ENCODE results near the gene DGUOK.
"Not testable (repeated sequence)": the region's sequence is repeated elsewhere in the genome, so short reads cannot be mapped to it uniquely, and the experiment has no call there.

Gene DGUOK

DNA sequence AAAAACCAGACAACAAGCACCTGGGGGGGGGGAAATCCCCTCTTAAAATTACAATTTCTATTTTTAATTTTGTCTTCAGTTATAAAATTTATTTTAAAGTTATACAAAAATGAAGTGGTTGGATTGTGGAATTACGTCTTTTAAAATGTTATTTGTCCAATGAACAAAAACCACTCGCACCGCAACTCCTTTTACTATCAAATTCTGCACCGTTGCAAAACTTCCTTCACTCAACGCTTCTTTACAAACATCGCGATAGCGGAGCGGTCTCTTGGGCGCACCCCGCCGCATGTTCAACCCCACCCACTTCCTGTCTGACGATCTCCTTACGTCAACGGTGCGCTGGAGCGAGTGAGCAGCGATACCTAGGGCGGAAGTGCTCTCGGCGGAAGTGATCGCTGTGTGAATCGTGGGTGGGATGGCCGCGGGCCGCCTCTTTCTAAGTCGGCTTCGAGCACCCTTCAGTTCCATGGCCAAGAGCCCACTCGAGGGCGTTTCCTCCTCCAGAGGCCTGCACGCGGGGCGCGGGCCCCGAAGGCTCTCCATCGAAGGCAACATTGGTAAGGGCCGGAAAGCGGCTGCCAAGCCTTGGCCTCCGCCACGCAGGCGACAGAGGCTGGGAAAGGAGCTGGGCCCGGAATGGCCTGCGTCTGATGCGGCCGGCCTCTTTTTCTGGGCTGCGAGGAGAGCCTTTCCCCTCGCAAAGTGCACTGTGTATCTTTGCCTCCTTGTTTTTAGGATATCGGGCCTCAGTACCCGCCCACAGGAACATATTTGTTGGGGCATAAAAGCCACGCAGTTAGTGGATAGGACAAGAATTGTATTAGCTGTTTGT, at the start of gene DGUOK:
DGUOK (plus strand) TSS at position 388 of the 835 bp plus-strand sequence; CDS start at position 419, 31 bp downstream.
- DNase-seq (ENCODE audit: low spot score) = peak; percentile 97

- DNase-seq (ENCODE audit: low spot score) = no peak
Observed at GRCh38 chr2:73877071-73877802, 49.4 kb upstream of the DGUOK start.

- DNase-seq (ENCODE audit: low spot score) = not testable (repeated sequence)
Observed at GRCh38 chr2:73877984-73878383, 48.7 kb upstream of the DGUOK start.

GRCh38 chr2:73885406-73885805, 41.3 kb upstream of the DGUOK start:
- no peak for DNase-seq (ENCODE audit: low spot score)

- DNase-seq (ENCODE audit: low spot score) = no peak
Observed at GRCh38 chr2:73886357-73886756, 40.3 kb upstream of the DGUOK start.

GRCh38 chr2:73887596-73888353, 38.9 kb upstream of the DGUOK start:
- not testable (repeated sequence) for DNase-seq (ENCODE audit: low spot score)

GRCh38 chr2:73888388-73888787, 38.3 kb upstream of the DGUOK start:
- DNase-seq (ENCODE audit: low spot score) = no peak

GRCh38 chr2:73889206-73889605, 37.5 kb upstream of the DGUOK start:
- DNase-seq (ENCODE audit: low spot score) = no peak

DNA sequence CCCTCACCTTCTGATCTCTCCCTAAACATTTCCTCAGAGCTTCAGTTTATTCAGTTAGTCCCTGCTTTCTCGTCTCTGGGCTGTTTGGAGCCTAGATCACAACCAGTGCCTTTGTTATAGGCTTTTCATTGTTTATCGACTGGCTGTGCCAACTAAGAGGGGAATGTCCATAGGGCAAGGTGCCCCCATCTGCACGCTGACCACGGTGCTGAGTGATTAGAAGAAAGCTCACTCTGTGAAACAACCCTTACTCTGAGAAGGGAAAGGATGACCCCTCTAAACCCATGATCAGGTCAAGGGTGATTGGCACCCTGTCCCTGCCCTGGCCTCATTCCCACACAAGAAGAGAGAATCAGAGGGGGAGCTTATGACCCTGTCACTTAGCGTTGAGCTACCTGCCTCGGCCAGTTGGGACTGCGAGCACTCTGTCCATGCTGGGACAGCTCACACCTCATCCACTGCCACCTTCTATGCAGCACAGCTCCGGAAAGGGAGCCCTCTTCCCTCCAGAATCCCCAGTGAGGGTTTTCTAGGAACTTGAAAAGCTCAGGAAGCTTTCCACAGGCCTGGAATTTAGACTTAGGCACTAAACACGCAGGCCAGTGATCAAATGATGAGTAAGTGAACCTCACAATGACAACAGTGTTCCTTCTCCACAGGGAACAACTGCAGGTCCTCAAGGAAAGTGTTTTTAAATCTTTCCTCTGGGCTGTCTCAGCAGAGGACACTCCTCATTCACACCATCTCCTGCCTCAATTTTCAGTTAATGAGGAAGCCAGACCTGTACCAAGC, 36.2 kb upstream of the DGUOK start:
- DNase-seq (ENCODE audit: low spot score) = no peak

DNA sequence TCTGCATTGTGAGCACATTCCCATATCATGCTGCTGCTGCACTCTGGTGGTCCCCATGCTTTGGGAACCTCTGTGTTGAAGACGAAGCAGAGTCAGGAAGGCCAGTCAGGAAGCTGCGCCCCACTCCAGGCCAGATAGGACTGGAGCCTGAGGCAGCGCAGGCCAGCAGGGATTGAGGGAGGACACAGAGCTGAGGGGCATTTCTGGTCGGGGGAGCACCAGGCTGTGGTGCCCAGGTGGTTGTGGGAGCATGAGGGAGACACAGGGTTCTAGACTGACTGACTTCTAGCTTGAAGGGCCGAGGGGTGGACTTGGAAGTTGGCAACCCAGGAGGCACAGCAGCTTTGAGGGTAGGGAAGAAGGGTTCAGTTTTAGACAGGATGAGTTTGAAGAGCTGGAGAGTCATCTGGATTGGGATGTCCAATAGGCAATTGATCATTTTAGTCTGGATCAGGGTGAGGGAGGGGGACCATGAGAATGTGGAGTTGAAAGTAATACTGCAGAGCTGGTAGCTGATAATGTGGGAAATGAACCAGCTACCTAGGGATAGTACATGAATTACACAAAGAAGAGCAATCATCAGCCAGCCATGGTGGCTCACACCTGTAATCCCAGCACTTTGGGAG, 35.3 kb upstream of the DGUOK start:
- DNase-seq (ENCODE audit: low spot score) = no peak

GRCh38 chr2:73892631-73893329, 33.9 kb upstream of the DGUOK start, which contains the start of gene ACTG2:
Gene ACTG2 (plus strand): TSS chr2:73893008. CDS start chr2:73901312, 8,304 bp downstream.
- DNase-seq (ENCODE audit: low spot score) = no peak

GRCh38 chr2:73893764-73894474, 32.8 kb upstream of the DGUOK start:
- no peak for DNase-seq (ENCODE audit: low spot score)

- DNase-seq (ENCODE audit: low spot score) = no peak
Observed at GRCh38 chr2:73894475-73894850, 32.2 kb upstream of the DGUOK start.

- DNase-seq (ENCODE audit: low spot score) = no peak
Observed at GRCh38 chr2:73894877-73895276, 31.8 kb upstream of the DGUOK start.

- no peak for DNase-seq (ENCODE audit: low spot score)
Observed at GRCh38 chr2:73895473-73895872, 31.2 kb upstream of the DGUOK start.

DNA sequence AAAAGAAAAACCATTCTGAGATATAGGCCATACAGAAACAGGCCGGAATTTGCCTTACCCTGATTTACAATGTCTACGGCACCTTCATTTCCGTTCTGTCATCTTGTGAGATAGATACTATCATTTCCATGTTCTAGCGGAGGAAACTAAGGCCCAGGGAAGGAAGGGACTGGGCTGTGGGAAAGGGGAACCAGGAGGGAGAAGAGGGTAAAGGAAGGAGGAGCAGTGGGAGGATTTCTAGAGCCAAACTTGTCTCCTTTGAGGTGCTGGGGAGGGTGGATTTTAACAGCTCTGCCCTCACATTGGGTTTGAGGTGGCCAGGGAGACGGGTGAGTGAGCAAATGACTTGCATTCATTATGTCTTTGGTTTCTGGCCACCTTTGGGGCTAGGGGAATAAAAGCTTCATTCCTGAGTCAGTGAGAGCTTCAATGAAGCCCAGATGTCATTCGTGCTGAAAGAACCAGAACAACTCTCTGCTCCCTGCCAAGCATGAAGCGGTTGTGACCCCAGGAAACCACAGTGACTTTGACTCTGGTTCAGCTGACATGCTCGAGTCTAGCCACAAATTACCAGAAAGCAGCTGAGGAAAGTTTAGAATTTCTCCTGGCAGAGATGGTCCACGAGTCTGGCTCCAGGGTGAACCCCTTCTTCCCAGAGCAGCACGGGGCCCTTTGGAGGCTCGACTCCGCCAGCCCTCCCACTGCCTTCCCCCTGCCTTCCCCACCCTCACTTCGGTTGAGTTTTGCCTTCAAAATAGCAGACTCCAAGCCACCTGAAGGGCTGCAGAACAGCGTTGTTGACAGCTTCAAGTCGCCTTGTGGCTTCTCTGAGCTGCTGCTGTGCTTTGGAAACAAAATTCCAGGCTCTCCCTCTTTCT, 30.1 kb upstream of the DGUOK start:
- DNase-seq (ENCODE audit: low spot score) = peak; percentile 22

- no peak for DNase-seq (ENCODE audit: low spot score)
Observed at GRCh38 chr2:73897240-73897583, 29.5 kb upstream of the DGUOK start.

- DNase-seq (ENCODE audit: low spot score) = no peak
Observed at GRCh38 chr2:73897934-73898333, 28.7 kb upstream of the DGUOK start.

GRCh38 chr2:73899801-73900336, 26.8 kb upstream of the DGUOK start:
- no peak for DNase-seq (ENCODE audit: low spot score)

All from CD4-positive, alpha-beta T cell treated with Interleukin-2 at 100 ng/mL for 4 hours (primary cell).